ENCODE results near the gene SIGLEC7. TPM values are rescaled to one million over a fixed set of nuclear protein-coding genes. Genes with fewer than 3 reads are reported as not detected.
A peak's percentile ranks its signal among the peaks of the same experiment; 100 is the strongest.

The SIGLEC7 gene
- total RNA-seq, 1 donor from 2014 or later, result not detected

GRCh38 chr19:51108805-51109146 lies 33.3 kb upstream of the SIGLEC7 start:
- no peaks in the 10 kb centered on the region for H3K9me3 ChIP-seq (ENCODE audit: low read depth)
- peak overlapping the region; percentile 73 for H3K4me2 ChIP-seq
- no peaks in the 10 kb centered on the region for H3F3A ChIP-seq (ENCODE audit: low read depth)
- TF ChIP-seq EZH2phosphoT487 (IDR thresholded peaks at IDR 0.05), result no peak
- TF ChIP-seq, protein P1, sequence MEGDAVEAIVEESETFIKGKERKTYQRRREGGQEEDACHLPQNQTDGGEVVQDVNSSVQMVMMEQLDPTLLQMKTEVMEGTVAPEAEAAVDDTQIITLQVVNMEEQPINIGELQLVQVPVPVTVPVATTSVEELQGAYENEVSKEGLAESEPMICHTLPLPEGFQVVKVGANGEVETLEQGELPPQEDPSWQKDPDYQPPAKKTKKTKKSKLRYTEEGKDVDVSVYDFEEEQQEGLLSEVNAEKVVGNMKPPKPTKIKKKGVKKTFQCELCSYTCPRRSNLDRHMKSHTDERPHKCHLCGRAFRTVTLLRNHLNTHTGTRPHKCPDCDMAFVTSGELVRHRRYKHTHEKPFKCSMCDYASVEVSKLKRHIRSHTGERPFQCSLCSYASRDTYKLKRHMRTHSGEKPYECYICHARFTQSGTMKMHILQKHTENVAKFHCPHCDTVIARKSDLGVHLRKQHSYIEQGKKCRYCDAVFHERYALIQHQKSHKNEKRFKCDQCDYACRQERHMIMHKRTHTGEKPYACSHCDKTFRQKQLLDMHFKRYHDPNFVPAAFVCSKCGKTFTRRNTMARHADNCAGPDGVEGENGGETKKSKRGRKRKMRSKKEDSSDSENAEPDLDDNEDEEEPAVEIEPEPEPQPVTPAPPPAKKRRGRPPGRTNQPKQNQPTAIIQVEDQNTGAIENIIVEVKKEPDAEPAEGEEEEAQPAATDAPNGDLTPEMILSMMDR (IDR thresholded peaks at IDR 0.05), result no peak
- TF ChIP-seq EZH2 (IDR thresholded peaks at IDR 0.05), result no peak
- no peak overlapping the region for H3K9ac ChIP-seq
- Mint-ChIP-seq H3K27me3 (ENCODE audit: insufficient read depth, low read depth) (peaks cover 6% of the 10 kb centered on the region), H3K4me1 (peaks cover 13% of the 10 kb centered on the region), H3K27ac (peak overlapping the region; percentile 26), H3K4me3 (peak overlapping the region; percentile 97), H3K36me3 (no peaks in the 10 kb centered on the region), H3K9me3 (no peaks in the 10 kb centered on the region)
- DNase-seq (ENCODE audit: low spot score), result no peak
- H3K4me1 ChIP-seq, result peaks cover 4% of the 10 kb centered on the region
- H3K4me3 ChIP-seq, result peak overlapping the region; percentile 77
- peaks cover 10% of the 10 kb centered on the region for H3K79me2 ChIP-seq (ENCODE audit: low read depth)
- no peak overlapping the region for H3K27ac ChIP-seq
- H4K20me1 ChIP-seq (ENCODE audit: low read depth), result peaks cover 7% of the 10 kb centered on the region
- H3K36me3 ChIP-seq, result no peaks in the 10 kb centered on the region
- peak overlapping the region; percentile 71 for H2AFZ ChIP-seq (replicated peaks)
- peaks cover 48% of the 10 kb centered on the region for H3K27me3 ChIP-seq

DNA sequence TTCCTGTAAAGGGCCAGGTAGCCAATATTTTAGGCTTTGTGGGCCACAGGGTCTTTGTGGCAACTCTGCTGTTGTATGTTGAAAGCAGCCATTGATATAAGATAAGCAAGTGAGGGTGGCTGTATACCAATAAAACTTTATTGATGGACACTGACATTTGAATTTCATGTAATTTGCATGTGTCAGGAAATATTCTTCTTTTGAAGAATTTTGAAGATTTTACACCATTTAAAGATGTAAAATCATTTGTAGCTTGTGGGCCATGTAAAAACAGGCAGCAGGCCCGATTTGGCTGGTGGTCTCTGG lies 31.5 kb upstream of the SIGLEC7 start:
- Histone ChIP-seq H2AFZ (replicated peaks) (no peak overlapping the region), H3K27me3 (peaks cover 61% of the 10 kb centered on the region), H3K9me3 (ENCODE audit: low read depth) (no peaks in the 10 kb centered on the region), H3K4me2 (no peak overlapping the region), H3K27ac (no peak overlapping the region), H4K20me1 (ENCODE audit: low read depth) (peaks cover 7% of the 10 kb centered on the region), H3K4me1 (peaks cover 4% of the 10 kb centered on the region), H3K4me3 (no peak overlapping the region), H3K36me3 (no peaks in the 10 kb centered on the region), H3K9ac (no peak overlapping the region), H3F3A (ENCODE audit: low read depth) (no peaks in the 10 kb centered on the region), H3K79me2 (ENCODE audit: low read depth) (peaks cover 10% of the 10 kb centered on the region)
- H3K27me3 Mint-ChIP-seq (ENCODE audit: insufficient read depth, low read depth), result peaks cover 7% of the 10 kb centered on the region
- H3K4me1 Mint-ChIP-seq, result peaks cover 13% of the 10 kb centered on the region
- TF ChIP-seq EZH2phosphoT487 (IDR thresholded peaks at IDR 0.05) (no peak), EZH2 (IDR thresholded peaks at IDR 0.05) (no peak)
- TF ChIP-seq, protein P1 (IDR thresholded peaks at IDR 0.05), result no peak
- H3K36me3 Mint-ChIP-seq, result no peaks in the 10 kb centered on the region
- H3K4me3 Mint-ChIP-seq, result no peak overlapping the region
- H3K27ac Mint-ChIP-seq, result no peak overlapping the region
- H3K9me3 Mint-ChIP-seq, result no peaks in the 10 kb centered on the region
- DNase-seq (ENCODE audit: low spot score), result no peak

DNA sequence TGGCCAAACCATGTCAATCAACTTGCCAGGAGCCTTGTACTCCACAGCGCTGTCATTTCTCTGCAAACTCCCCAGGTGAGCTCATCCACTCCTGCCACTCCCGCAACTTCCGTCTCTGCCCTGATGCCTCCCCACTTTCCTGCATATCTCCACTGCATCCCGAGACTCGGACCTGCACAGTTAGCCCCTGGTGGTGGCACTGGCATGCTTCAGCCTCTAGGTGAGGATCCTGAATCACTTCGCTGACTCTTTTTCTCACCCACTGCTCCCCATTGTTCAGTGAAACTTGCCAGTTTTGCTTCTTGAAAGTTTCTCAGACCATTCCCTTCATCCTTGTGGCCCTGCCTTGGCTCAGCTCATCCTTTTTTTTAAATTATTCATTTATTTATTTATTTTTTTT lies 30.5 kb upstream of the SIGLEC7 start:
- H3K9me3 Mint-ChIP-seq, result no peaks in the 10 kb centered on the region
- H3K4me3 Mint-ChIP-seq, result no peak overlapping the region
- H3K27ac Mint-ChIP-seq, result no peak overlapping the region
- Histone ChIP-seq H3K4me1 (peaks cover 4% of the 10 kb centered on the region), H3K79me2 (ENCODE audit: low read depth) (peaks cover 10% of the 10 kb centered on the region), H3K27me3 (peaks cover 69% of the 10 kb centered on the region), H2AFZ (replicated peaks) (no peak overlapping the region), H3F3A (ENCODE audit: low read depth) (no peaks in the 10 kb centered on the region), H3K4me3 (no peak overlapping the region), H3K9me3 (ENCODE audit: low read depth) (no peaks in the 10 kb centered on the region), H3K27ac (no peak overlapping the region), H3K36me3 (no peaks in the 10 kb centered on the region), H4K20me1 (ENCODE audit: low read depth) (peaks cover 7% of the 10 kb centered on the region), H3K9ac (no peak overlapping the region), H3K4me2 (no peak overlapping the region)
- TF ChIP-seq, protein P1 (IDR thresholded peaks at IDR 0.05), result peak; percentile 45
- no peak for TF ChIP-seq EZH2phosphoT487 (IDR thresholded peaks at IDR 0.05)
- H3K4me1 Mint-ChIP-seq, result peaks cover 13% of the 10 kb centered on the region
- DNase-seq (ENCODE audit: low spot score), result peak; percentile 51
- H3K36me3 Mint-ChIP-seq, result no peaks in the 10 kb centered on the region
- peaks cover 10% of the 10 kb centered on the region for H3K27me3 Mint-ChIP-seq (ENCODE audit: insufficient read depth, low read depth)
